HG02623 (cell line): ENCODE data around the gene C11orf65.
"Not testable (repeated sequence)": the region's sequence is repeated elsewhere in the genome, so short reads cannot be mapped to it uniquely, and the experiment has no call there.

Experiments used
- ATAC-seq: cut with Tn5 transposase; IDR thresholded peaks from one replicate; pipeline ENCODE4 v1.9.1; 2021; ENCODE audit warnings: moderate library complexity; ENCODE audit not compliant: unreplicated experiment

Gene C11orf65

GRCh38 chr11:108373505-108373904 lies 93.8 kb downstream of the C11orf65 start:
- not testable (repeated sequence) for ATAC-seq

GRCh38 chr11:108370990-108371389 lies 96.3 kb downstream of the C11orf65 start:
- ATAC-seq = no peak

- ATAC-seq = no peak
Measured at GRCh38 chr11:108370315-108370714, 97.0 kb downstream of the C11orf65 start.

- no peak for ATAC-seq
Measured at GRCh38 chr11:108369064-108369463, 98.3 kb downstream of the C11orf65 start.

- ATAC-seq = no peak
Measured at GRCh38 chr11:108368134-108368533, 99.2 kb downstream of the C11orf65 start.

- ATAC-seq = no peak
Measured at GRCh38 chr11:108364159-108364558, 103.2 kb downstream of the C11orf65 start.

GRCh38 chr11:108351468-108351867 lies 115.9 kb downstream of the C11orf65 start:
- ATAC-seq = no peak

GRCh38 chr11:108346451-108346850 lies 120.9 kb downstream of the C11orf65 start:
- no peak for ATAC-seq

GRCh38 chr11:108345767-108346166 lies 121.6 kb downstream of the C11orf65 start:
- no peak for ATAC-seq

GRCh38 chr11:108343714-108344113 lies 123.6 kb downstream of the C11orf65 start:
- ATAC-seq = no peak

- ATAC-seq = no peak
Measured at GRCh38 chr11:108341654-108342053, 125.7 kb downstream of the C11orf65 start.

GRCh38 chr11:108340973-108341372 lies 126.4 kb downstream of the C11orf65 start:
- no peak for ATAC-seq

GRCh38 chr11:108338750-108339149 lies 128.6 kb downstream of the C11orf65 start:
- no peak for ATAC-seq

- no peak for ATAC-seq
Measured at GRCh38 chr11:108333403-108333899, 133.9 kb downstream of the C11orf65 start.
